Measurements from ENCODE around the gene HOXB8. TPM values are rescaled to one million over a fixed set of nuclear protein-coding genes. Genes with fewer than 3 reads are reported as not detected.

The HOXB8 gene
- not detected for polyA plus RNA-seq (2012; ENCODE audit: insufficient read length, low read depth)

- TF ChIP-seq POLR2AphosphoS5 (IDR thresholded peaks at IDR 0.05; ENCODE audit: low read depth, low read length), result no peak
- TF ChIP-seq TAF1 (IDR thresholded peaks at IDR 0.05; ENCODE audit: borderline replicate concordance, insufficient read depth, low read length), result no peak
- TF ChIP-seq FOXP2 (optimal IDR thresholded peaks at IDR 0.05; ENCODE audit: borderline replicate concordance, extremely low read depth, extremely low read length, insufficient read depth), result no peak
Observed at GRCh38 chr17:48615047-48615962, at the start of gene HOXB8. HOXB8 (minus strand) TSS chr17:48615292; CDS start chr17:48614704, 588 bp downstream.

- no peak for TF ChIP-seq POLR2AphosphoS5 (IDR thresholded peaks at IDR 0.05; ENCODE audit: low read depth, low read length)
- no peak for TF ChIP-seq FOXP2 (optimal IDR thresholded peaks at IDR 0.05; ENCODE audit: borderline replicate concordance, extremely low read depth, extremely low read length, insufficient read depth)
- TF ChIP-seq, protein P1, sequence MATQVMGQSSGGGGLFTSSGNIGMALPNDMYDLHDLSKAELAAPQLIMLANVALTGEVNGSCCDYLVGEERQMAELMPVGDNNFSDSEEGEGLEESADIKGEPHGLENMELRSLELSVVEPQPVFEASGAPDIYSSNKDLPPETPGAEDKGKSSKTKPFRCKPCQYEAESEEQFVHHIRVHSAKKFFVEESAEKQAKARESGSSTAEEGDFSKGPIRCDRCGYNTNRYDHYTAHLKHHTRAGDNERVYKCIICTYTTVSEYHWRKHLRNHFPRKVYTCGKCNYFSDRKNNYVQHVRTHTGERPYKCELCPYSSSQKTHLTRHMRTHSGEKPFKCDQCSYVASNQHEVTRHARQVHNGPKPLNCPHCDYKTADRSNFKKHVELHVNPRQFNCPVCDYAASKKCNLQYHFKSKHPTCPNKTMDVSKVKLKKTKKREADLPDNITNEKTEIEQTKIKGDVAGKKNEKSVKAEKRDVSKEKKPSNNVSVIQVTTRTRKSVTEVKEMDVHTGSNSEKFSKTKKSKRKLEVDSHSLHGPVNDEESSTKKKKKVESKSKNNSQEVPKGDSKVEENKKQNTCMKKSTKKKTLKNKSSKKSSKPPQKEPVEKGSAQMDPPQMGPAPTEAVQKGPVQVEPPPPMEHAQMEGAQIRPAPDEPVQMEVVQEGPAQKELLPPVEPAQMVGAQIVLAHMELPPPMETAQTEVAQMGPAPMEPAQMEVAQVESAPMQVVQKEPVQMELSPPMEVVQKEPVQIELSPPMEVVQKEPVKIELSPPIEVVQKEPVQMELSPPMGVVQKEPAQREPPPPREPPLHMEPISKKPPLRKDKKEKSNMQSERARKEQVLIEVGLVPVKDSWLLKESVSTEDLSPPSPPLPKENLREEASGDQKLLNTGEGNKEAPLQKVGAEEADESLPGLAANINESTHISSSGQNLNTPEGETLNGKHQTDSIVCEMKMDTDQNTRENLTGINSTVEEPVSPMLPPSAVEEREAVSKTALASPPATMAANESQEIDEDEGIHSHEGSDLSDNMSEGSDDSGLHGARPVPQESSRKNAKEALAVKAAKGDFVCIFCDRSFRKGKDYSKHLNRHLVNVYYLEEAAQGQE (IDR thresholded peaks at IDR 0.05; ENCODE audit: insufficient read depth in 1 of 2, low read depth in 2 of 2, low read length in 2 of 2), result no peak
- no peak for TF ChIP-seq TAF1 (IDR thresholded peaks at IDR 0.05; ENCODE audit: borderline replicate concordance, insufficient read depth, low read length)
- TF ChIP-seq SIN3A (IDR thresholded peaks at IDR 0.05; ENCODE audit: borderline replicate concordance, insufficient read depth, low read length), result no peak
Observed at GRCh38 chr17:48663134-48663924, 48.2 kb upstream of the HOXB8 start.

- TF ChIP-seq TAF1 (IDR thresholded peaks at IDR 0.05; ENCODE audit: borderline replicate concordance, insufficient read depth, low read length) (no peak), POLR2AphosphoS5 (IDR thresholded peaks at IDR 0.05; ENCODE audit: low read depth, low read length) (no peak), FOXP2 (optimal IDR thresholded peaks at IDR 0.05; ENCODE audit: borderline replicate concordance, extremely low read depth, extremely low read length, insufficient read depth) (no peak), SIN3A (IDR thresholded peaks at IDR 0.05; ENCODE audit: borderline replicate concordance, insufficient read depth, low read length) (no peak)
- TF ChIP-seq, protein P1 (IDR thresholded peaks at IDR 0.05; ENCODE audit: insufficient read depth in 1 of 2, low read depth in 2 of 2, low read length in 2 of 2), result no peak
Observed at GRCh38 chr17:48655913-48656312, 40.8 kb upstream of the HOXB8 start.

DNA sequence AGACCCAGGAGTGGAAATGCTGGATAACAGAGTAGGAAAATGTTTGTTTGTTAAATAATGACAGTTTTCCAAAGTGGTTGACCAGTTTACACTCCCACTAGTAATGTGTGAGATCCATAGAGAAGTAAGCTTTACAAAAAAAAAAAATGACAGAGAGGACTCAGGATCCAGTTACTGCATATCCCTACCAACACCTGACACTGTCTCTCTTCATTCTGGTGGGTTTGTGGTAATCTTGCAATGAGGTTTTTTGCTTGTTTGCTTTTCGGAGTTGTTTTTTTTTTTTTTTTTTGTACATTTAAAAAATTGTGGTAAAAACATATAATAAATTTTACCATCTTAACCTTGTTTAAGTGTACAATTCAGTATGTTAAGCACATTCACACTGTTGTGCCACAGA lies 34.6 kb upstream of the HOXB8 start:
- no peak for TF ChIP-seq TAF1 (IDR thresholded peaks at IDR 0.05; ENCODE audit: borderline replicate concordance, insufficient read depth, low read length)
- TF ChIP-seq SIN3A (IDR thresholded peaks at IDR 0.05; ENCODE audit: borderline replicate concordance, insufficient read depth, low read length), result no peak
- TF ChIP-seq, protein P1 (IDR thresholded peaks at IDR 0.05; ENCODE audit: insufficient read depth in 1 of 2, low read depth in 2 of 2, low read length in 2 of 2), result no peak
- no peak for TF ChIP-seq POLR2AphosphoS5 (IDR thresholded peaks at IDR 0.05; ENCODE audit: low read depth, low read length)
- TF ChIP-seq FOXP2 (optimal IDR thresholded peaks at IDR 0.05; ENCODE audit: borderline replicate concordance, extremely low read depth, extremely low read length, insufficient read depth), result no peak

DNA sequence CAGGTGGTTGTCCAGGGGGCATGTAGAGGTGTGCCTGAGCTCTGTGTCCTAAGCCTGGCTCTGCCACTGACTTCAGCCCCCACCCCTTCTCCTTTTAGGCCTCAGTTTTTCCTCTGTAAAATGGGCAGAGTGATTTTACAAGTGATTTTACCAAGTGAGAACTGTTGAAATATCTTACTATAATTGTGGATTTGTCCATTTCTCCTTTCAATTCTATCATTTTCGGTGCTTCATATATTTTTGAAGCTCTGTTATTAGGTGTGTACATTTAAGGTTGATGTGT lies 32.8 kb upstream of the HOXB8 start:
- TF ChIP-seq, protein P1 (IDR thresholded peaks at IDR 0.05; ENCODE audit: insufficient read depth in 1 of 2, low read depth in 2 of 2, low read length in 2 of 2), result no peak
- TF ChIP-seq FOXP2 (optimal IDR thresholded peaks at IDR 0.05; ENCODE audit: borderline replicate concordance, extremely low read depth, extremely low read length, insufficient read depth) (no peak), TAF1 (IDR thresholded peaks at IDR 0.05; ENCODE audit: borderline replicate concordance, insufficient read depth, low read length) (no peak), SIN3A (IDR thresholded peaks at IDR 0.05; ENCODE audit: borderline replicate concordance, insufficient read depth, low read length) (no peak), POLR2AphosphoS5 (IDR thresholded peaks at IDR 0.05; ENCODE audit: low read depth, low read length) (no peak)
